ENCODE data around the gene SRRM4.

- TF ChIP-seq CTCF (IDR thresholded peaks at IDR 0.05) (no peak), CREM (CRISPR knock-in tag; IDR thresholded peaks at IDR 0.05) (no peak), NFYB (CRISPR knock-in tag; conservative IDR thresholded peaks at IDR 0.05; ENCODE audit: low read depth) (no peak), FOXP1 (CRISPR knock-in tag; IDR thresholded peaks at IDR 0.05; ENCODE audit: borderline replicate concordance) (no peak), ATF2 (CRISPR knock-in tag; IDR thresholded peaks at IDR 0.05; ENCODE audit: borderline replicate concordance, low read depth) (no peak), CREB1 (CRISPR knock-in tag; IDR thresholded peaks at IDR 0.05) (no peak), MXD4 (CRISPR knock-in tag; IDR thresholded peaks at IDR 0.05; ENCODE audit: borderline replicate concordance) (no peak), MAX (CRISPR knock-in tag; IDR thresholded peaks at IDR 0.05) (no peak)
Observed at GRCh38 chr12:119201789-119202543, 220.6 kb downstream of the SRRM4 start.

Data from WTC11 (cell line).